ENCODE measurements around the gene ARL4A.

DNA sequence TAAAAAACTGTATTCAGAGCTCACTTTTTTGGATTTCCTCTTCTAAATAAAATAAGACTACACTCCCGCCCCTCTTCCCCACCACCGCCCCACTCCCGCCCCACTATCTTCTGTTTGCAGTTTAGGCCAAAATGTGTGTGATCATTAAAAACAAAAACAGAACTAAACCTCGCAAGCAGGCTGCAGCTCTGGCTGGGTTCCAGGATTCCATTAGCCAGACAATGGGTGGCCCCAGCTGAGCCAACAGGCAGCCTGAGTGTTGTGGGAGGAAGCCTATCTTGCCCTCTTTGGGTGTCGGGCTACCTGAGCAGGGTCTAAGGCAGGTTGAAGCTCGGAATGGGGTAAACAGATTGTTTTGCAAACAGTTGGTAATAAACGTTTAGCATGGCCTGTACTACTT, 41.7 kb downstream of the ARL4A start:
- TF ChIP-seq, protein P1, sequence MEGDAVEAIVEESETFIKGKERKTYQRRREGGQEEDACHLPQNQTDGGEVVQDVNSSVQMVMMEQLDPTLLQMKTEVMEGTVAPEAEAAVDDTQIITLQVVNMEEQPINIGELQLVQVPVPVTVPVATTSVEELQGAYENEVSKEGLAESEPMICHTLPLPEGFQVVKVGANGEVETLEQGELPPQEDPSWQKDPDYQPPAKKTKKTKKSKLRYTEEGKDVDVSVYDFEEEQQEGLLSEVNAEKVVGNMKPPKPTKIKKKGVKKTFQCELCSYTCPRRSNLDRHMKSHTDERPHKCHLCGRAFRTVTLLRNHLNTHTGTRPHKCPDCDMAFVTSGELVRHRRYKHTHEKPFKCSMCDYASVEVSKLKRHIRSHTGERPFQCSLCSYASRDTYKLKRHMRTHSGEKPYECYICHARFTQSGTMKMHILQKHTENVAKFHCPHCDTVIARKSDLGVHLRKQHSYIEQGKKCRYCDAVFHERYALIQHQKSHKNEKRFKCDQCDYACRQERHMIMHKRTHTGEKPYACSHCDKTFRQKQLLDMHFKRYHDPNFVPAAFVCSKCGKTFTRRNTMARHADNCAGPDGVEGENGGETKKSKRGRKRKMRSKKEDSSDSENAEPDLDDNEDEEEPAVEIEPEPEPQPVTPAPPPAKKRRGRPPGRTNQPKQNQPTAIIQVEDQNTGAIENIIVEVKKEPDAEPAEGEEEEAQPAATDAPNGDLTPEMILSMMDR (IDR thresholded peaks at IDR 0.05; ENCODE audit: control extremely low read depth in 1 of 3, insufficient read depth in 1 of 3, low read depth in 1 of 3, low read length in 3 of 3): no peak
- no peak for TF ChIP-seq POLR2AphosphoS5 (IDR thresholded peaks at IDR 0.05; ENCODE audit: low read depth, low read length)
- peak in 1 of 2 experiments; percentile 66; a peak in 1 of 3 replicates for TF ChIP-seq EP300 (IDR thresholded peaks at IDR 0.05; ENCODE audit: borderline replicate concordance in 1 of 2, low read depth in 2 of 2, low read length in 2 of 2)
- no peak for TF ChIP-seq SIN3A (conservative IDR thresholded peaks at IDR 0.05 in 1 of 2, IDR thresholded peaks at IDR 0.05 in 1 of 2; ENCODE audit: low read depth in 1 of 2, low read length in 2 of 2)
- peak; percentile 25; the same call in 1 of the 2 replicates for TF ChIP-seq TAF1 (IDR thresholded peaks at IDR 0.05; ENCODE audit: low read depth, low read length)
- no peak for TF ChIP-seq CHD1 (IDR thresholded peaks at IDR 0.05; ENCODE audit: low read depth, low read length)
- no peak for TF ChIP-seq CEBPB (IDR thresholded peaks at IDR 0.05; ENCODE audit: low read depth, low read length)
- TF ChIP-seq RNF2 (IDR thresholded peaks at IDR 0.05; ENCODE audit: borderline replicate concordance, low read depth, low read length, missing control alignments, poor library complexity, severe bottlenecking): no peak
- TF ChIP-seq EGR1 (IDR thresholded peaks at IDR 0.05; ENCODE audit: borderline replicate concordance, low read depth, low read length): no peak
- TF ChIP-seq GTF2F1 (IDR thresholded peaks at IDR 0.05; ENCODE audit: borderline replicate concordance, low read depth, low read length): no peak
- TF ChIP-seq POLR2A (IDR thresholded peaks at IDR 0.05; ENCODE audit: control extremely low read depth in 1 of 2, low read depth in 2 of 2, low read length in 2 of 2): no peak
- TF ChIP-seq EZH2 (IDR thresholded peaks at IDR 0.05; ENCODE audit: low read depth, low read length, severe bottlenecking): no peak

Data from H1 (cell line).